Ovary (tissue), 3 donors: ENCODE measurements around the gene CHST6.
"Not testable (repeated sequence)": the region's sequence is repeated elsewhere in the genome, so short reads cannot be mapped to it uniquely, and the experiment has no call there.

Experiments used
- EP300 ChIP-seq: sonication (generic); formaldehyde crosslinking; IDR thresholded peaks from one replicate; pipeline ENCODE4 v1.6.1; 2017; ENCODE audit warnings: antibody characterized with exemption
- POLR2A ChIP-seq: fragments of 450-650 bp; IDR thresholded peaks from one replicate; pipeline ENCODE4 v1.6.1; 2017; ENCODE audit warnings: antibody characterized with exemption, mild to moderate bottlenecking, moderate library complexity
- TF ChIP-seq, protein P1 (sequence below), 3 donors: fragments of 450-650 bp in 2 of 3; fragments of 200-600 bp in 1 of 3; IDR thresholded peaks; one replicate each; pipeline versions ENCODE4 v1.5.1 to v1.8.0; 2016 to 2022; ENCODE audit warnings: antibody characterized with exemption in 3 of 3, mild to moderate bottlenecking in 1 of 3
- donor health status: DM: no; HTN: no; CAD: no.

DNA sequence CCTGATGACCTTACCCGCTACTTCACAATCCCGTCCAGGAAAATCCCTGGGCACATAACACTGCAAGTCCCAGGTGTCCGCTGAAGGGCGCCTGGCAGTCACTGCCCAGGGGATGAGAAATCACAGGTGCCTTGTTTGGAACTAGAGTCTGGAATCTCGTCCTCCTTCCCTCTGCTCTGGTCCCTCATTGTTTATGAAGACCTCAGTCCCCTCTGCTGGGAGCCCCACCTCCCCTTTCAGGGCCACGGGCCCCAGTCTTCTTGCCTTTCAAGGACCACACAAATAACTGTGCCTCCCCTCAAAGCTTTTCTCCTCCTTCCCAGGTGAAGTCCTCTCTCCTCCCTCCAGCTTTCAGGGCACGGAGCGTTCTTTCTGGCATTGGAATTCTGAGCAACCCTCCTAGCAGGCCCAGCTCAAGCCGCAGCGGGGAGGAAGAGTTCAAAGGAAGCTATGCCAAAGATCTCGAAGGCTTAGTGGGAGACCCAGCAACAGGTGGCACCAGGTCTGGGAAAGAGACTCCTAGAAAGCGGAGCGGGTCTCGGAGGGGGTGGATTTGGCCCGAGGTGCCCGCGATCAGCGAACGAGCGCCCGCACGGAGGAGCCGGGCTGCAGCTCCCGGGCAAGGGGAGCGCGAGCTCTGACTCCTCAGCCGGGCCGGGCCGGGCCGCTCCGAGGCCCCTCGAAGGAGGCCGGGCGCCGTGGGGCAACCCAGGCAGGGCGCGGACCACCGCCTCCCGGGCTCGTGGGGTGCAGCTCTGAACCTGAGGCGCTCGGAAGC lies 21.1 kb upstream of the CHST6 start:
- TF ChIP-seq, protein P1, sequence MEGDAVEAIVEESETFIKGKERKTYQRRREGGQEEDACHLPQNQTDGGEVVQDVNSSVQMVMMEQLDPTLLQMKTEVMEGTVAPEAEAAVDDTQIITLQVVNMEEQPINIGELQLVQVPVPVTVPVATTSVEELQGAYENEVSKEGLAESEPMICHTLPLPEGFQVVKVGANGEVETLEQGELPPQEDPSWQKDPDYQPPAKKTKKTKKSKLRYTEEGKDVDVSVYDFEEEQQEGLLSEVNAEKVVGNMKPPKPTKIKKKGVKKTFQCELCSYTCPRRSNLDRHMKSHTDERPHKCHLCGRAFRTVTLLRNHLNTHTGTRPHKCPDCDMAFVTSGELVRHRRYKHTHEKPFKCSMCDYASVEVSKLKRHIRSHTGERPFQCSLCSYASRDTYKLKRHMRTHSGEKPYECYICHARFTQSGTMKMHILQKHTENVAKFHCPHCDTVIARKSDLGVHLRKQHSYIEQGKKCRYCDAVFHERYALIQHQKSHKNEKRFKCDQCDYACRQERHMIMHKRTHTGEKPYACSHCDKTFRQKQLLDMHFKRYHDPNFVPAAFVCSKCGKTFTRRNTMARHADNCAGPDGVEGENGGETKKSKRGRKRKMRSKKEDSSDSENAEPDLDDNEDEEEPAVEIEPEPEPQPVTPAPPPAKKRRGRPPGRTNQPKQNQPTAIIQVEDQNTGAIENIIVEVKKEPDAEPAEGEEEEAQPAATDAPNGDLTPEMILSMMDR (IDR thresholded peaks at IDR 0.05), result not testable (repeated sequence)
- not testable (repeated sequence) for TF ChIP-seq POLR2A, EP300
